HepG2 (cell line): Measurements from ENCODE around the gene KCNQ2. TPM values are rescaled to one million over a fixed set of nuclear protein-coding genes. Genes with fewer than 3 reads are reported as not detected.

Experiments used
- ELK4 ChIP-seq: sonication (generic); formaldehyde crosslinking; IDR thresholded peaks from 2 replicates; pipeline ENCODE4 v1.9.0; 2021; ENCODE audit warnings: missing genetic modification reagents, borderline replicate concordance
- ETV6 ChIP-seq: sonication (generic); formaldehyde crosslinking; conservative IDR thresholded peaks from 2 replicates; pipeline ENCODE4 v1.4.0; 2020; ENCODE audit warnings: missing genetic modification reagents
- FOXK2 ChIP-seq: fragments of 450-650 bp; IDR thresholded peaks from 2 replicates; pipeline ENCODE4 v1.6.1; 2016
- HIVEP1 ChIP-seq: sonication (generic); formaldehyde crosslinking; IDR thresholded peaks from 2 replicates; pipeline ENCODE4 v1.4.0; 2020; ENCODE audit warnings: mild to moderate bottlenecking, missing genetic modification reagents
- HOXD1 ChIP-seq: sonication (generic); formaldehyde crosslinking; IDR thresholded peaks from 2 replicates; pipeline ENCODE4 v1.5.0; 2020; ENCODE audit warnings: missing genetic modification reagents
- IRF2 ChIP-seq: IDR thresholded peaks from 2 replicates; pipeline ENCODE4 v1.6.1; 2018; ENCODE audit warnings: missing genetic modification reagents, missing compliant biosample characterization
- MAZ ChIP-seq, 2 experiments: sonication (generic) in 1 of 2; formaldehyde crosslinking in 1 of 2; IDR thresholded peaks; 2 replicates each; pipeline versions ENCODE4 v1.5.0 to v1.6.1; 2012 to 2020; ENCODE audit warnings: low read depth in 2 of 2, mild to moderate bottlenecking in 2 of 2, borderline replicate concordance in 1 of 2, improper control_type of control experiment in 1 of 2, low read length in 1 of 2, missing genetic modification reagents in 1 of 2, moderate library complexity in 1 of 2
- MTA1 ChIP-seq: sonication (generic); formaldehyde crosslinking; IDR thresholded peaks from 2 replicates; pipeline ENCODE4 v1.4.0; 2020; ENCODE audit warnings: missing genetic modification reagents, mild to moderate bottlenecking, borderline replicate concordance
- NFE2L1 ChIP-seq: sonication (generic); formaldehyde crosslinking; IDR thresholded peaks from 2 replicates; pipeline ENCODE4 v1.4.0; 2020; ENCODE audit warnings: missing genetic modification reagents, mild to moderate bottlenecking, borderline replicate concordance
- NFYB ChIP-seq: sonication (generic); formaldehyde crosslinking; IDR thresholded peaks from 2 replicates; pipeline ENCODE4 v1.4.0; 2020; ENCODE audit warnings: missing genetic modification reagents
- NPAS2 ChIP-seq: sonication (generic); formaldehyde crosslinking; IDR thresholded peaks from 2 replicates; pipeline ENCODE4 v1.8.0; 2022; ENCODE audit warnings: mild to moderate bottlenecking, missing genetic modification reagents, borderline replicate concordance
- PAX8 ChIP-seq: sonication (generic); formaldehyde crosslinking; IDR thresholded peaks from 2 replicates; pipeline ENCODE4 v1.8.0; 2022; ENCODE audit warnings: mild to moderate bottlenecking, missing genetic modification reagents, borderline replicate concordance
- RBM22 ChIP-seq: fragments of 200-400 bp; formaldehyde crosslinking; optimal IDR thresholded peaks from 2 replicates; pipeline ENCODE3; 2017; ENCODE audit warnings: mild to moderate bottlenecking, low read length, moderate library complexity
- ZFP36 ChIP-seq: fragments of 150-350 bp; IDR thresholded peaks from 2 replicates; pipeline ENCODE4 v1.6.1; 2018; ENCODE audit warnings: borderline replicate concordance, low read length, low read depth; ENCODE audit not compliant: partially characterized antibody
- ZNF318 ChIP-seq: sonication (generic); formaldehyde crosslinking; IDR thresholded peaks from 2 replicates; pipeline ENCODE4 v1.4.0; 2020; ENCODE audit warnings: mild to moderate bottlenecking, missing genetic modification reagents
- ZNF709 ChIP-seq: sonication (generic); formaldehyde crosslinking; IDR thresholded peaks from 2 replicates; pipeline ENCODE4 v1.5.0; 2020; ENCODE audit warnings: mild to moderate bottlenecking, missing genetic modification reagents
- polyA plus RNA-seq, 8 experiments: library from polyadenylated mRNA; depleted of rRNA in 3 of 8; stranded (reverse) in 7 of 8; unstranded in 1 of 8; fragments of >200 nt; fragmentation: Illumina TruSeq in 4 of 8; extraction: Trizol in 4 of 8; gene quantifications; 2 replicates each; pipeline versions ENCODE4 v1.2.1 to v1.2.3, GENCODE V29; 2011 to 2016; ENCODE audit warnings: low read depth in 4 of 8, missing spikeins in 1 of 8, mixed read lengths in 1 of 8; ENCODE audit not compliant: insufficient read depth in 1 of 8
- total RNA-seq, 5 experiments: library from RNA; depleted of rRNA; stranded (reverse); fragments of >200 nt; fragmentation: Illumina TruSeq; extraction: Trizol; gene quantifications; 2 replicates each; pipeline ENCODE4 v1.2.3, GENCODE V29; 2016; ENCODE audit warnings: low read depth in 1 of 5
- TF ChIP-seq, protein P1 (sequence below): sonication (generic); formaldehyde crosslinking; IDR thresholded peaks from 2 replicates; pipeline ENCODE4 v1.5.0; 2020; ENCODE audit warnings: missing genetic modification reagents
- TF ChIP-seq, protein P2 (sequence below): sonication (generic); formaldehyde crosslinking; IDR thresholded peaks from 2 replicates; pipeline ENCODE4 v1.4.0; 2020; ENCODE audit warnings: low read depth, mild to moderate bottlenecking, missing genetic modification reagents

Gene KCNQ2
- total and polyA plus RNA-seq, 2 of the 13 experiments (the other 11 are each of a cell fraction or from before 2014, with no cell fraction given): not detected

DNA sequence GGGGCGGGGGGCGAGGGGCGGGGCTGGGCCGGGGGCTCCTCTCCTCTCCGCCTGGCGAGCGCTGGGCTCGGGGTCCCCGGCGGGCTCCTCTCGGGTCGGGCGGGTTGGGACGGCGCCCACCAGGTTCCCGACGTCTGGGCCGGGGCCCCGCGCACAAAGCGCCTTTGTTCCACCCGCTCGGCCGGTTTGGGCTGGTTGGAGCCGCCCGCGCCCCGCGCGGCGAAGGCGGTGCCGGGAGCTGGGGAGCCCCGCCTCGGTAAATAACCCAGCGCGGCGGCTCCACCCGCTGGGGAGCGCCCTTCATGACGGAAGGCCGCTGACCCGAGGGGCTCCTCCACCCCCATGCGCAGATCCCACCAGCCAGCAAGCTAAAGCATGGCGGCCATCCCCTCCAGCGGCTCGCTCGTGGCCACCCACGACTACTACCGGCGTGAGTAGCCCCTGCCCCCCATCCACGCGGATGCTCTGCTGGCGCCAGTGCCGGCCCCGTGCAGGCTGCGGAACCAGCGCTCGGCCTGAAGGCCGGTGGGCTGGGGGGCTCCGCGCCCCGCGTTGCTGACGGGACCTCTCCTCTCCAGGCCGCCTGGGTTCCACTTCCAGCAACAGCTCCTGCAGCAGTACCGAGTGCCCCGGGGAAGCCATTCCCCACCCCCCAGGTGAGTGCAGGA is 48.6 kb upstream of the KCNQ2 start (continued):
- TF ChIP-seq ELK4 (no peak), ZNF709 (no peak), IRF2 (CRISPR knock-in tag) (no peak), MAZ (IDR thresholded peaks at IDR 0.05; ENCODE audit: borderline replicate concordance, low read depth, low read length) (no peak), MAZ (CRISPR knock-in tag; IDR thresholded peaks at IDR 0.05; ENCODE audit: low read depth) (no peak), PAX8 (CRISPR knock-in tag) (no peak), HOXD1 (CRISPR knock-in tag) (no peak), NFE2L1 (CRISPR knock-in tag) (0 out of 2 replicates have a peak, but pooled peaks have one; percentile 58), NPAS2 (CRISPR knock-in tag) (no peak), HIVEP1 (CRISPR knock-in tag) (peak; percentile 66), FOXK2 (no peak), ZFP36 (no peak), NFYB (CRISPR knock-in tag) (no peak), ETV6 (no peak), RBM22 (no peak), ZNF318 (CRISPR knock-in tag) (no peak), MTA1 (CRISPR knock-in tag) (0 out of 2 replicates have a peak, but pooled peaks have one; percentile 37)
- TF ChIP-seq, protein P1, sequence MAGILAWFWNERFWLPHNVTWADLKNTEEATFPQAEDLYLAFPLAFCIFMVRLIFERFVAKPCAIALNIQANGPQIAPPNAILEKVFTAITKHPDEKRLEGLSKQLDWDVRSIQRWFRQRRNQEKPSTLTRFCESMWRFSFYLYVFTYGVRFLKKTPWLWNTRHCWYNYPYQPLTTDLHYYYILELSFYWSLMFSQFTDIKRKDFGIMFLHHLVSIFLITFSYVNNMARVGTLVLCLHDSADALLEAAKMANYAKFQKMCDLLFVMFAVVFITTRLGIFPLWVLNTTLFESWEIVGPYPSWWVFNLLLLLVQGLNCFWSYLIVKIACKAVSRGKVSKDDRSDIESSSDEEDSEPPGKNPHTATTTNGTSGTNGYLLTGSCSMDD: no peak
- TF ChIP-seq, protein P2, sequence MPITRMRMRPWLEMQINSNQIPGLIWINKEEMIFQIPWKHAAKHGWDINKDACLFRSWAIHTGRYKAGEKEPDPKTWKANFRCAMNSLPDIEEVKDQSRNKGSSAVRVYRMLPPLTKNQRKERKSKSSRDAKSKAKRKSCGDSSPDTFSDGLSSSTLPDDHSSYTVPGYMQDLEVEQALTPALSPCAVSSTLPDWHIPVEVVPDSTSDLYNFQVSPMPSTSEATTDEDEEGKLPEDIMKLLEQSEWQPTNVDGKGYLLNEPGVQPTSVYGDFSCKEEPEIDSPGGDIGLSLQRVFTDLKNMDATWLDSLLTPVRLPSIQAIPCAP (CRISPR knock-in tag): no peak
